SK-N-SH (cell line): Measurements from ENCODE around the gene HAPLN2. TPM values are rescaled to one million over a fixed set of nuclear protein-coding genes. Genes with fewer than 3 reads are reported as not detected.

Experiments used
- CTCF ChIA-PET: fragments of 300-600, 350-600 bp; formaldehyde crosslinking; extraction: SDS; loops from one replicate; lab custom pipeline; 2021; lab: Yijun Ruan, JAX
- POLR2A ChIA-PET: fragments of 350-600 bp; sonication (Branson Sonifier 250); formaldehyde crosslinking; extraction: SDS; loops from one replicate; lab custom pipeline; 2020; ENCODE audit warnings: antibody characterized with exemption, inconsistent platforms; lab: Yijun Ruan, JAX
- DNase-seq: peaks from one replicate; pipeline ENCODE4 v3.0.0; 2012
- H2AFZ ChIP-seq: fragments of 200-600 bp; sonication (generic); 2 replicates; pipeline ENCODE4 v1.8.1; 2016; ENCODE audit warnings: antibody characterized with exemption, mild to moderate bottlenecking, low read depth
- H3F3A ChIP-seq: fragments of 200-600 bp; sonication (generic); replicated peaks from 2 replicates; pipeline ENCODE3; 2016; ENCODE audit warnings: antibody characterized with exemption, mild to moderate bottlenecking; ENCODE audit not compliant: insufficient read depth
- H3K27ac ChIP-seq, 2 experiments: fragments of 200-500 bp in 1 of 2; fragments of 200-600 bp in 1 of 2; sonication (Bioruptor generic) in 1 of 2; sonication (generic), shearing (Covaris generic) in 1 of 2; 2 replicates each; pipeline versions ENCODE4 v1.5.1 to v1.6.1; 2014 to 2016; ENCODE audit warnings: low read depth in 2 of 2, inconsistent platforms in 1 of 2, low read length in 1 of 2, mild to moderate bottlenecking in 1 of 2, mixed read lengths in 1 of 2
- H3K27me3 ChIP-seq: fragments of 200-600 bp; sonication (generic), shearing (Covaris generic); 2 replicates; pipeline ENCODE4 v1.6.1; 2016; ENCODE audit warnings: mixed run types; ENCODE audit not compliant: insufficient read depth
- H3K36me3 ChIP-seq, 2 experiments: fragments of 200-500 bp in 1 of 2; fragments of 200-600 bp in 1 of 2; sonication (Bioruptor generic) in 1 of 2; sonication (generic) in 1 of 2; replicated peaks in 1 of 2; 2 replicates each; pipeline versions ENCODE3 to v1.5.1; 2014 to 2016; ENCODE audit warnings: low read length in 1 of 2, mild to moderate bottlenecking in 1 of 2; ENCODE audit not compliant: insufficient read depth in 2 of 2, control insufficient read depth in 1 of 2
- H3K4me1 ChIP-seq, 2 experiments: fragments of 200-500 bp in 1 of 2; fragments of 200-600 bp in 1 of 2; sonication (Bioruptor generic) in 1 of 2; sonication (generic), shearing (Covaris generic) in 1 of 2; 2 replicates each; pipeline versions ENCODE4 v1.5.1 to v1.6.1; 2014 to 2016; ENCODE audit warnings: low read depth in 1 of 2, low read length in 1 of 2, mixed run types in 1 of 2; ENCODE audit not compliant: insufficient read depth in 2 of 2, control insufficient read depth in 1 of 2
- H3K4me2 ChIP-seq: fragments of 200-600 bp; sonication (generic), shearing (Covaris generic); 2 replicates; pipeline ENCODE4 v1.6.1; 2017; ENCODE audit warnings: mixed run types
- H3K4me3 ChIP-seq, 2 experiments: fragments of 200-500 bp in 1 of 2; fragments of 200-600 bp in 1 of 2; sonication (Bioruptor generic) in 1 of 2; sonication (generic), shearing (Covaris generic) in 1 of 2; 2 replicates each; pipeline versions ENCODE4 v1.5.1 to v1.8.1; 2014 to 2016; ENCODE audit warnings: low read depth in 2 of 2, inconsistent platforms in 1 of 2, low read length in 1 of 2, mild to moderate bottlenecking in 1 of 2, mixed read lengths in 1 of 2, moderate library complexity in 1 of 2
- H3K79me2 ChIP-seq: fragments of 200-600 bp; sonication (generic); 2 replicates; pipeline ENCODE4 v1.8.1; 2017; ENCODE audit warnings: mild to moderate bottlenecking; ENCODE audit not compliant: insufficient read depth
- H3K9ac ChIP-seq: fragments of 200-600 bp; sonication (generic); 2 replicates; pipeline ENCODE4 v1.6.1; 2017; ENCODE audit warnings: mixed run types
- H3K9me2 ChIP-seq: fragments of 200-600 bp; sonication (generic); 2 replicates; pipeline ENCODE4 v1.6.1; 2017; ENCODE audit warnings: mixed run types
- H3K9me3 ChIP-seq: fragments of 200-600 bp; sonication (generic); 2 replicates; pipeline ENCODE4 v1.6.1; 2017; ENCODE audit warnings: mixed run types, mild to moderate bottlenecking, moderate library complexity
- H4K20me1 ChIP-seq: fragments of 200-600 bp; sonication (generic); 2 replicates; pipeline ENCODE4 v1.6.1; 2017; ENCODE audit warnings: mild to moderate bottlenecking, mixed run types; ENCODE audit not compliant: insufficient read depth
- CHD2 ChIP-seq: fragments of 150-350 bp; IDR thresholded peaks from 2 replicates; pipeline ENCODE4 v1.6.1; 2018; ENCODE audit warnings: low read length; ENCODE audit not compliant: partially characterized antibody
- ELF1 ChIP-seq: IDR thresholded peaks from 2 replicates; pipeline ENCODE4 v1.4.0; 2012
- EP300 ChIP-seq, 2 experiments: IDR thresholded peaks; 2 replicates each; pipeline versions ENCODE4 v1.4.0 to v1.6.1; 2012; ENCODE audit warnings: borderline replicate concordance in 1 of 2, low read depth in 1 of 2, low read length in 1 of 2
- FOSL2 ChIP-seq: IDR thresholded peaks from 2 replicates; pipeline ENCODE4 v1.4.0; 2012; ENCODE audit warnings: low read depth, mild to moderate bottlenecking, moderate library complexity, borderline replicate concordance
- FOXJ3 ChIP-seq: sonication (generic); formaldehyde crosslinking; IDR thresholded peaks from 2 replicates; pipeline ENCODE4 v1.5.1; 2020; ENCODE audit warnings: mild to moderate bottlenecking, missing genetic modification reagents
- FOXM1 ChIP-seq: IDR thresholded peaks from 2 replicates; pipeline ENCODE4 v1.4.0; 2012; ENCODE audit warnings: low read depth, mild to moderate bottlenecking
- GATA2 ChIP-seq: sonication (generic); formaldehyde crosslinking; IDR thresholded peaks from 2 replicates; pipeline ENCODE4 v1.5.0; 2020; ENCODE audit warnings: mild to moderate bottlenecking, missing genetic modification reagents
- NRF1 ChIP-seq: IDR thresholded peaks from 2 replicates; pipeline ENCODE4 v1.6.1; 2012; ENCODE audit warnings: low read depth, mild to moderate bottlenecking, low read length
- RCOR1 ChIP-seq: fragments of 150-350 bp; IDR thresholded peaks from 2 replicates; pipeline ENCODE4 v1.6.1; 2017; ENCODE audit warnings: antibody characterized with exemption, low read length
- RFX5 ChIP-seq: IDR thresholded peaks from 2 replicates; pipeline ENCODE4 v1.6.1; 2012; ENCODE audit warnings: mild to moderate bottlenecking, improper control_type of control experiment, low read length
- TAF1 ChIP-seq: IDR thresholded peaks from 2 replicates; pipeline ENCODE4 v1.6.1; 2012; ENCODE audit warnings: low read depth, mild to moderate bottlenecking, low read length, moderate library complexity, borderline replicate concordance
- TCF12 ChIP-seq: IDR thresholded peaks from 2 replicates; pipeline ENCODE4 v1.4.0; 2012
- TEAD4 ChIP-seq: IDR thresholded peaks from 2 replicates; pipeline ENCODE4 v1.4.0; 2012; ENCODE audit warnings: mild to moderate bottlenecking, borderline replicate concordance; ENCODE audit not compliant: insufficient read depth
- YY1 ChIP-seq: IDR thresholded peaks from 2 replicates; pipeline ENCODE4 v1.4.0; 2012; ENCODE audit warnings: low read depth, mild to moderate bottlenecking
- WGBS: methylation state at CpG from one replicate; pipeline ENCODE4 v1.1.6; 2017; ENCODE audit warnings: low lambda C conversion rate; 5-methylcytosine and 5-hydroxymethylcytosine counted together
- polyA plus RNA-seq, 3 experiments: library from polyadenylated mRNA; depleted of rRNA; stranded (reverse); fragments of >200 nt; gene quantifications; 2 replicates each; pipeline ENCODE4 v1.2.3, GENCODE V29; 2012
- TF ChIP-seq, protein P1 (sequence below): IDR thresholded peaks from 2 replicates; pipeline ENCODE4 v1.4.0; 2012; ENCODE audit warnings: low read depth
- TF ChIP-seq, protein P2 (sequence below): IDR thresholded peaks from 2 replicates; pipeline ENCODE4 v1.6.1; 2012; ENCODE audit warnings: mild to moderate bottlenecking, low read depth, low read length, moderate library complexity
- TF ChIP-seq, protein P3 (sequence below): fragments of 150-350 bp; IDR thresholded peaks from 2 replicates; pipeline ENCODE4 v1.6.1; 2017; ENCODE audit warnings: antibody characterized with exemption, low read length, low read depth, borderline replicate concordance
- TF ChIP-seq, protein P4 (sequence below): fragments of 150-350 bp; IDR thresholded peaks from 2 replicates; pipeline ENCODE4 v1.6.1; 2016; ENCODE audit warnings: mild to moderate bottlenecking, low read depth, low read length

The HAPLN2 gene
- polyA plus RNA-seq, 1 of the 3 experiments (the other 2 are of a cell fraction) = 0.20 TPM

DNA sequence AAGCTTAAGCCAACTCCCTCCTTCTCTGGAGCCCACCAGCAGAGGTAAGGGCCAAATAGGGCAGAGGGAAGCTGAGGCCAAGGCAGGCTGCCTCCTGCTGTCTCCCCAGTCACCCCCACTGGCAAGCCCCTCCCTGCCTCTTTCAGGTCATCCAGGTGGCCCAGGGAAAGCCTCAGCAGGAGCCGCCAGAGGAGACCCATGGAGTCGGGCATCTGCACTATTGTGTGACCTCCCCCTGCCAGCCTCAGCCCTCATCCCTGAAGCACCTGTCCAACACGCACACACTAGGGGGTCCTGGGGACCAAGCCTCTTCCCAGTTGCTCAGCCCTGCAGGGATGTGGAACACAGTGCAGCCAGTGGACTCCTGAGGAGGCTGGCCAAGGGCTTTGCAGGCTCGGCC, 32.9 kb upstream of the HAPLN2 start:
- Histone ChIP-seq H3K4me1 (peaks cover 0 to 5% of the 10 kb centered on the region in 2 experiments; a peak in 2 of 4 replicates), H3K4me2 (no peak overlapping the region), H4K20me1 (no peaks in the 10 kb centered on the region), H3K9me3 (no peaks in the 10 kb centered on the region), H3K4me3 (no peak overlapping the region), H3K27me3 (no peaks in the 10 kb centered on the region), H3F3A (peaks cover 4% of the 10 kb centered on the region), H3K27ac (no peak overlapping the region), H3K79me2 (no peaks in the 10 kb centered on the region), H3K36me3 (no peaks in the 10 kb centered on the region), H2AFZ (no peak overlapping the region), H3K9me2 (no peaks in the 10 kb centered on the region), H3K9ac (no peak overlapping the region)
- POLR2A ChIA-PET = interaction anchor here (1.3 kb wide), 2 partner anchors 29 to 129 kb away, joined by 3 to 4 read pairs; no protein-coding TSS in a partner anchor
- CTCF ChIA-PET = interaction anchor here (0.9 to 11.1 kb wide), 12 partner anchors 8 to 201 kb away, joined by 3 to 104 read pairs (median 4); partner anchors contain the start of genes GPATCH4 and NAXE
- no peak for DNase-seq
- 52% methylated on average over 3 of the region's 4 CpGs for WGBS
- TF ChIP-seq NRF1 (no peak), FOXJ3 (CRISPR knock-in tag) (no peak), TCF12 (no peak), EP300 (IDR thresholded peaks at IDR 0.05; ENCODE audit: borderline replicate concordance in 1 of 2, low read depth in 1 of 2, low read length in 1 of 2) (no peak), GATA2 (no peak), RFX5 (no peak), RCOR1 (no peak), TEAD4 (no peak), CHD2 (no peak), YY1 (no peak), FOSL2 (no peak), ELF1 (no peak), FOXM1 (no peak), TAF1 (no peak)
- TF ChIP-seq, protein P1, sequence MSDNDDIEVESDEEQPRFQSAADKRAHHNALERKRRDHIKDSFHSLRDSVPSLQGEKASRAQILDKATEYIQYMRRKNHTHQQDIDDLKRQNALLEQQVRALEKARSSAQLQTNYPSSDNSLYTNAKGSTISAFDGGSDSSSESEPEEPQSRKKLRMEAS = no peak
- TF ChIP-seq, protein P2, sequence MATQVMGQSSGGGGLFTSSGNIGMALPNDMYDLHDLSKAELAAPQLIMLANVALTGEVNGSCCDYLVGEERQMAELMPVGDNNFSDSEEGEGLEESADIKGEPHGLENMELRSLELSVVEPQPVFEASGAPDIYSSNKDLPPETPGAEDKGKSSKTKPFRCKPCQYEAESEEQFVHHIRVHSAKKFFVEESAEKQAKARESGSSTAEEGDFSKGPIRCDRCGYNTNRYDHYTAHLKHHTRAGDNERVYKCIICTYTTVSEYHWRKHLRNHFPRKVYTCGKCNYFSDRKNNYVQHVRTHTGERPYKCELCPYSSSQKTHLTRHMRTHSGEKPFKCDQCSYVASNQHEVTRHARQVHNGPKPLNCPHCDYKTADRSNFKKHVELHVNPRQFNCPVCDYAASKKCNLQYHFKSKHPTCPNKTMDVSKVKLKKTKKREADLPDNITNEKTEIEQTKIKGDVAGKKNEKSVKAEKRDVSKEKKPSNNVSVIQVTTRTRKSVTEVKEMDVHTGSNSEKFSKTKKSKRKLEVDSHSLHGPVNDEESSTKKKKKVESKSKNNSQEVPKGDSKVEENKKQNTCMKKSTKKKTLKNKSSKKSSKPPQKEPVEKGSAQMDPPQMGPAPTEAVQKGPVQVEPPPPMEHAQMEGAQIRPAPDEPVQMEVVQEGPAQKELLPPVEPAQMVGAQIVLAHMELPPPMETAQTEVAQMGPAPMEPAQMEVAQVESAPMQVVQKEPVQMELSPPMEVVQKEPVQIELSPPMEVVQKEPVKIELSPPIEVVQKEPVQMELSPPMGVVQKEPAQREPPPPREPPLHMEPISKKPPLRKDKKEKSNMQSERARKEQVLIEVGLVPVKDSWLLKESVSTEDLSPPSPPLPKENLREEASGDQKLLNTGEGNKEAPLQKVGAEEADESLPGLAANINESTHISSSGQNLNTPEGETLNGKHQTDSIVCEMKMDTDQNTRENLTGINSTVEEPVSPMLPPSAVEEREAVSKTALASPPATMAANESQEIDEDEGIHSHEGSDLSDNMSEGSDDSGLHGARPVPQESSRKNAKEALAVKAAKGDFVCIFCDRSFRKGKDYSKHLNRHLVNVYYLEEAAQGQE = no peak
- TF ChIP-seq, protein P3, sequence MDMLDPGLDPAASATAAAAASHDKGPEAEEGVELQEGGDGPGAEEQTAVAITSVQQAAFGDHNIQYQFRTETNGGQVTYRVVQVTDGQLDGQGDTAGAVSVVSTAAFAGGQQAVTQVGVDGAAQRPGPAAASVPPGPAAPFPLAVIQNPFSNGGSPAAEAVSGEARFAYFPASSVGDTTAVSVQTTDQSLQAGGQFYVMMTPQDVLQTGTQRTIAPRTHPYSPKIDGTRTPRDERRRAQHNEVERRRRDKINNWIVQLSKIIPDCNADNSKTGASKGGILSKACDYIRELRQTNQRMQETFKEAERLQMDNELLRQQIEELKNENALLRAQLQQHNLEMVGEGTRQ = no peak
- TF ChIP-seq, protein P4, sequence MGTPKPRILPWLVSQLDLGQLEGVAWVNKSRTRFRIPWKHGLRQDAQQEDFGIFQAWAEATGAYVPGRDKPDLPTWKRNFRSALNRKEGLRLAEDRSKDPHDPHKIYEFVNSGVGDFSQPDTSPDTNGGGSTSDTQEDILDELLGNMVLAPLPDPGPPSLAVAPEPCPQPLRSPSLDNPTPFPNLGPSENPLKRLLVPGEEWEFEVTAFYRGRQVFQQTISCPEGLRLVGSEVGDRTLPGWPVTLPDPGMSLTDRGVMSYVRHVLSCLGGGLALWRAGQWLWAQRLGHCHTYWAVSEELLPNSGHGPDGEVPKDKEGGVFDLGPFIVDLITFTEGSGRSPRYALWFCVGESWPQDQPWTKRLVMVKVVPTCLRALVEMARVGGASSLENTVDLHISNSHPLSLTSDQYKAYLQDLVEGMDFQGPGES = no peak
